Activated CD4-positive, alpha-beta memory T cell treated with anti-CD3 and anti-CD28 coated beads, Interleukin-2, amount 10 ng/mL, durations not matched to agents 7 days and 5 days (primary cell): ENCODE results near the gene DZIP3. TPM values are rescaled to one million over a fixed set of nuclear protein-coding genes. Genes with fewer than 3 reads are reported as not detected.
"Not testable (repeated sequence)": the region's sequence is repeated elsewhere in the genome, so short reads cannot be mapped to it uniquely, and the experiment has no call there.

ENCODE experiments used
- CTCF ChIA-PET: fragments of 350-600 bp; sonication (Branson Sonifier 250); formaldehyde crosslinking; loops from one replicate; lab custom pipeline; 2021; ENCODE audit warnings: antibody characterized with exemption, inconsistent platforms; lab: Charles Lee
- POLR2A ChIA-PET: fragments of 350-600 bp; sonication (Branson Sonifier 250); formaldehyde crosslinking; loops from one replicate; lab custom pipeline; 2021; ENCODE audit warnings: antibody characterized with exemption; lab: Charles Lee
- DNase-seq: peaks from one replicate; pipeline ENCODE4 v3.0.0-alpha.2; 2020
- H3K27ac Mint-ChIP-seq: one replicate; pipeline ENCODE4 v1.8.0; 2021; ENCODE audit warnings: mild to moderate bottlenecking, mixed read lengths
- H3K27me3 Mint-ChIP-seq: one replicate; pipeline ENCODE4 v1.8.0; 2021; ENCODE audit warnings: mixed read lengths
- H3K36me3 Mint-ChIP-seq: one replicate; pipeline ENCODE4 v1.8.0; 2021; ENCODE audit warnings: low read depth, mixed read lengths
- H3K4me1 Mint-ChIP-seq: one replicate; pipeline ENCODE4 v1.8.0; 2021; ENCODE audit warnings: mixed read lengths
- H3K4me3 Mint-ChIP-seq: one replicate; pipeline ENCODE4 v1.8.0; 2021; ENCODE audit warnings: mild to moderate bottlenecking, mixed read lengths
- H3K9me3 Mint-ChIP-seq: one replicate; pipeline ENCODE4 v1.8.0; 2021; ENCODE audit warnings: mixed read lengths
- total RNA-seq, 2 experiments: library from RNA; stranded (reverse); gene quantifications; one replicate each; pipeline ENCODE4 v1.2.3, GENCODE V29; 2021

Gene DZIP3
- total RNA-seq, 2 experiments from 2014 or later, result 16.1 to 17.2 TPM

DNA sequence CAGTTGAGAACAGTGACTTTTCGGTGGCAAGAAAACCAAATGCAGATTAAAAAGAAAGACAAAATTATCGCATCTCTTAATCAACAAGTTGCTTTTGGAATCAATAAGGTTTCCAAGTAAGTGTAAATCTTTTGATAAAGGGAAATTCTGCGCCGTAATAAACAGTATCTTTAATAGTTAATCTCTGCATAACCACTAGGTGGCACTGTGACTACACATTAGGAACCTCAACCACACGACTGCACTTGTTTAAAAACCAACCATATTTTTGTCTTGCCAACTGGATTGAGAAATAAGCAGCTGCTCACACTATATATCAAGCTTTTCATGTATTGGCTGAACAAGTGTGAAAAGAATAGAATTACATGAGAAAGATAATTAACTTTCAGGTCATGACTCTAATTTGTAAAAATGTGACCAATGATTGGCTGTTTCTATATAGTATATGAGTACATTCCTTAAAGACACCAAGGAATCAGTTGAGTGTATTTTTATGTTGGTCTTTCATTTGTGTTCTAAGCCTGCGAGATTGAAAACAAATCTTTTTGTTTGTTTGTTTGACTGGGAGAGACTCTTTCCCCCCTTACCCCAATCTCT is 72.7 kb downstream of the DZIP3 start:
- H3K36me3 Mint-ChIP-seq, result peaks cover 8% of the 10 kb centered on the region
- peaks cover 2% of the 10 kb centered on the region for H3K27me3 Mint-ChIP-seq
- CTCF ChIA-PET, result interaction anchor here (0.6 to 6.2 kb wide), 11 partner anchors 9 to 361 kb away, joined by 3 to 80 read pairs (median 3); no protein-coding TSS in a partner anchor
- POLR2A ChIA-PET, result interaction anchor here (0.6 to 1.5 kb wide), 4 partner anchors 12 to 253 kb away, joined by 4 to 11 read pairs (median 6); partner anchors contain the start of gene DZIP3
- H3K4me1 Mint-ChIP-seq, result peaks cover 16% of the 10 kb centered on the region
- peak; percentile 52 for DNase-seq
- H3K4me3 Mint-ChIP-seq, result no peak overlapping the region
- no peak overlapping the region for H3K27ac Mint-ChIP-seq
- H3K9me3 Mint-ChIP-seq, result no peaks in the 10 kb centered on the region

DNA sequence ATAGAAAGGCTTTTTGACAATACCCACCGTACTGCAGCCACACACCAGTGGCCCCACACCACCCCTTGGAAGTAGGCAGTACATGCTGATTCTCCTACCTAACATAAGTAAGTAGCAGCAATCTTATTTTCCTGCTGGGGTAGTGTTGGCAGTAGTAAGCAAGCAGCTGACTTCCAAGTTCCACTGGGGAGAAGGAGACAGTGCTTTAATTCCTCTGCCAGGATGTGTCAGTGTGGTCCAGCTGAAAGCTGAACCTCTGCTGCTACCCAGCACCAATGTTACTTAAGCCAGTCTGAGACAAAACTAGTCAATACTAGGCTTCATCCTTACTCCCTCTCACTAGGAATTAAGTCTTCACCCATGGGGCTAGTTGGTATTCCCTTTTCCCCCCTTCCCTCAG is 74.7 kb downstream of the DZIP3 start:
- no peak overlapping the region for H3K27ac Mint-ChIP-seq
- H3K4me3 Mint-ChIP-seq, result no peak overlapping the region
- DNase-seq, result no peak
- H3K36me3 Mint-ChIP-seq, result peaks cover 8% of the 10 kb centered on the region
- peaks cover 2% of the 10 kb centered on the region for H3K27me3 Mint-ChIP-seq
- POLR2A ChIA-PET, result interaction anchor here (0.8 to 2.0 kb wide), 2 partner anchors 9 to 75 kb away, joined by 3 to 8 read pairs; partner anchors contain the start of genes CIP2A and DZIP3
- peaks cover 19% of the 10 kb centered on the region for H3K4me1 Mint-ChIP-seq
- CTCF ChIA-PET, result interaction anchor here (0.8 to 6.6 kb wide), 9 partner anchors 15 to 359 kb away, joined by 3 to 80 read pairs (median 5); no protein-coding TSS in a partner anchor
- H3K9me3 Mint-ChIP-seq, result no peaks in the 10 kb centered on the region

DNA sequence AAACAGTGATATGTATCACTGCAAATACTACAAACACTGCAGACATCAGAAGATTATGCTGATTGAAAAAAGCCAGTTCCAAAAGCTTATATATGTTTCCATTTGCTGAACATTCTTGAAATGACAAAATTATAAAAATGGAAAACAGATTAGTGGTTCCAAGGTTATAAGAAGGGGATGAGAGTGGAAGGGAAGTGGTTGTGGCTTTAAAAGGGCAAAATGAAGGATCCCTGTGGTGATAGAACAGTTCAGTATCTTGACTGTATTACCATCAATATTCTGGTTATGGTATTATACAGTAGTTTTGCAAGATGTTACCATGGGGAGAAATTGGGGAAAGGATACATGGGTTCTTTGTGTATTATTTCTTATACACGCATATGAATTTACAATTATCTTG is 77.8 kb downstream of the DZIP3 start:
- ChIA-PET CTCF (interaction anchor here (6.2 to 6.6 kb wide), 2 partner anchors 152 to 248 kb away, joined by 72 to 80 read pairs; no protein-coding TSS in a partner anchor), POLR2A (interaction anchor here (0.6 to 0.8 kb wide), 3 partner anchors 25 to 204 kb away, joined by 3 to 4 read pairs (median 3); no protein-coding TSS in a partner anchor)
- no peak overlapping the region for H3K4me3 Mint-ChIP-seq
- DNase-seq, result no peak
- no peaks in the 10 kb centered on the region for H3K9me3 Mint-ChIP-seq
- peaks cover 17% of the 10 kb centered on the region for H3K4me1 Mint-ChIP-seq
- no peaks in the 10 kb centered on the region for H3K27me3 Mint-ChIP-seq
- H3K27ac Mint-ChIP-seq, result no peak overlapping the region
- peaks cover 9% of the 10 kb centered on the region for H3K36me3 Mint-ChIP-seq

DNA sequence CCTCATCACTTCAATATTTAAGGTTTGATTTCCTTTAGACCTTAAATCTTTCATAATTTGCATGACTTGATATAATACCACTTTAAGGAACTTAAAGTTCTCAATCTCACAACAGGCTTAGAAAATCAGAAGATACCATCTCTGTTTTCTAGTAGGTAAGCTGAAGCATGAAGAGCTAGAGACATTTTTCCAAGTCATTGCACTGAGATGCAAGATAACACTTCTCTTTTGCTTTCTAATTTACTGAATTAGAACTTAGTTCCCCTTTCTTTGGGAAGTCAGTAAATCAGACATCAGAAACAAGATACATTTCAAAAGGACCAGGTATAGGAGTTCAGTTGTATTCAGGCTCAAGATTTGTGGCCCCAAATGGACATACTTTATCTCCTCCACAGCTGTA is 79.7 kb downstream of the DZIP3 start:
- CTCF ChIA-PET, result interaction anchor here (2.4 to 6.6 kb wide), 2 partner anchors 150 to 246 kb away, joined by 9 to 72 read pairs; no protein-coding TSS in a partner anchor
- Mint-ChIP-seq H3K27me3 (no peaks in the 10 kb centered on the region), H3K9me3 (no peaks in the 10 kb centered on the region), H3K4me3 (no peak overlapping the region), H3K36me3 (peaks cover 12% of the 10 kb centered on the region), H3K4me1 (peaks cover 19% of the 10 kb centered on the region), H3K27ac (no peak overlapping the region)
- POLR2A ChIA-PET, result no interaction called here
- DNase-seq, result no peak

DNA sequence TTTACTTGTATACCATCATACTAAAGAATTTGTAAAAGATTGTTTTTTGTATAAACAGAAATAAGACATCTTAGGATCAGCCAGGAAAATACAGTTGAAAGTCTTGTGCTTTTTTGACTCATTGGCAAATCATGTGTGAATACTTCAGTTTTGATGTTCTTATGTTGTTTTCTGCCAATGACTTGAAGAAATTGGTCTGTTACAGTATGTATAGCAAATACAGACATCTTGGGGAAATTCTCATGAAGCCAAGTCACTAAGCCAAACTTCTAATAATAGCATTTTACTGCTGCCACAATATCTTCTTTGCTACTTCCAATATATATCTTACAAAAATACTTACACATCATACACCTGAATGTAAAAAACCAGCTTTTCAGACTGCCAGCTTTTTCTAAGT is 83.2 kb downstream of the DZIP3 start:
- no peak for DNase-seq
- ChIA-PET POLR2A (interaction anchor here (1.1 kb wide), 1 partner anchor 8 kb away, joined by 3 read pairs; no protein-coding TSS in a partner anchor), CTCF (interaction anchor here (0.6 to 3.3 kb wide), 4 partner anchors 146 to 603 kb away, joined by 3 to 14 read pairs (median 6); no protein-coding TSS in a partner anchor)
- H3K27me3 Mint-ChIP-seq, result no peaks in the 10 kb centered on the region
- H3K9me3 Mint-ChIP-seq, result no peaks in the 10 kb centered on the region
- H3K4me1 Mint-ChIP-seq, result peaks cover 3% of the 10 kb centered on the region
- H3K4me3 Mint-ChIP-seq, result no peak overlapping the region
- H3K36me3 Mint-ChIP-seq, result peaks cover 12% of the 10 kb centered on the region
- H3K27ac Mint-ChIP-seq, result no peak overlapping the region

DNA sequence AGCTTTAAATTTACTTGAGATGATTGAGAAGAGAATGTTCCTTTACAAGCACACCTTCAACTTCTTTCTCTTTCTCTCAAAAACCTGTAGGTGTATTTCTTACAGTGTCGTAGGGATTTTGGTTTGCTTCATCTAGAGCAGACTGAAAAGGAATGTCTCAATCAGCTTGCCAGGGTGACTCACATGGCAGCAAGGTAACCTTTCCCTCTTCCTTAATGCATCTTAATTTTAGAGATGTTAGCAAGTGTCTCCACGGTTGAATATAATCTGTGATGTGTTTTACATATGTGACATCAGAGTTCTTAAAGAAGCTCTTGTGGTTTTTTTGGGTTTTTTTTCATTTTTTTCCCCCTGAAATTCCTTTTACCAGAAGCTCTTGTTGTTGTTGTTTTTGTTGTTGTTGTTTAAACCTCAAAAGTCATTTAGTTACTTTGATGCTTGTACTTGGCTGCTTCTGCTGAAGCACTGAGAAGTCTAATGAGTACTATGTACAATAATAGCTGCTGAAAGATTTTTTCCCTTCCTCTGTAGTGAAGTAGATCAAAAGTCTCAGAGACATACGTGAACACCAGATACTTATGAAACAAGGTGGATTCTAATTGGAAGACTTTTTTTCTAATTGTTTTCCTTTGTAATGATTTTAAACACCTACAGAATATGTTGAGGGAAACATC is 84.6 kb downstream of the DZIP3 start:
- Mint-ChIP-seq H3K27ac (no peak overlapping the region), H3K36me3 (peaks cover 14% of the 10 kb centered on the region), H3K4me1 (peaks cover 3% of the 10 kb centered on the region), H3K9me3 (no peaks in the 10 kb centered on the region), H3K4me3 (no peak overlapping the region), H3K27me3 (no peaks in the 10 kb centered on the region)
- POLR2A ChIA-PET, result interaction anchor here (1.1 to 1.2 kb wide), 2 partner anchors 10 to 12 kb away, joined by 3 to 4 read pairs; no protein-coding TSS in a partner anchor
- no peak for DNase-seq
- CTCF ChIA-PET, result interaction anchor here (2.2 to 3.3 kb wide), 2 partner anchors 144 to 241 kb away, joined by 10 to 14 read pairs; no protein-coding TSS in a partner anchor

DNA sequence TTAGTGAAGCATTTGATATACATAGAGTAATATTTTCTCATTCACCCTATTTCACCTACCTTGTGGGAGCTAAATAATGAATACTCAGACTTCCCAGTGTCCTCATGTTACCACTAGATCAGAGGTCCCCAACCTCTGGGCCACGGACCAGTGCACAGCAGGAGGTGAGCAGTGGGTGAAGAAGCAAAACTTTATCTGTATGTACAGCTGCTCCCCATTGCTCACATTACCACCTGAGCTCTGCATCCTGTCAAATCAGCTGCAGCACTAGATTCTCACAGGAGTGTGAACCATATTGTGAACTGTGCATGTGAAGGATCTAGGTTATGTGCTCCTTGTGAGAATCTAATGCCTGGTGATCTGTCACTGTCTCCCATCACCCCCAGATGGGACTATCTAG is 88.3 kb downstream of the DZIP3 start:
- peaks cover 22% of the 10 kb centered on the region for H3K36me3 Mint-ChIP-seq
- no peak overlapping the region for H3K27ac Mint-ChIP-seq
- POLR2A ChIA-PET, result no interaction called here
- no peaks in the 10 kb centered on the region for H3K27me3 Mint-ChIP-seq
- no peak for DNase-seq
- H3K9me3 Mint-ChIP-seq, result no peaks in the 10 kb centered on the region
- CTCF ChIA-PET, result interaction anchor here (0.9 to 1.3 kb wide), 3 partner anchors 15 to 238 kb away, joined by 3 read pairs; no protein-coding TSS in a partner anchor
- peaks cover 3% of the 10 kb centered on the region for H3K4me1 Mint-ChIP-seq
- no peak overlapping the region for H3K4me3 Mint-ChIP-seq

DNA sequence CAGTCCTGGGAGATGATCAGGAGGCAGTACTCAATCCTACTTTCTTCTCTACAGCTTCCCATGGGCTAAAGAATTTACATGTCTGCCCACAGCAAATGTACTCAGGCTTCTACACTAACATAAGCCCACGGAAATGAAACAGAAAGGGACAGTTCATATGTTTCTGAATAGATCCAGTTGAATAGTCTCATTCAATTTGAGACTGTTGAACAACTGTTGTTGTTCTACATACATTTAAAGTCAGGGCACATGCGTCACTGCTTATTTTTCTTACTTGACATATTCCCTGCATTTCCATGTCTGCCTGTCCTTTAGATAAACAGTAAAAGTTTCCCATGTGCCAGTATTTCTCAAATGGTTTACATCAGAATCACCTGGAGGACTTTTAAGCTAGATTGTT is 102.8 kb downstream of the DZIP3 start:
- H3K4me1 Mint-ChIP-seq, H3K27ac Mint-ChIP-seq, H3K27me3 Mint-ChIP-seq, DNase-seq, H3K4me3 Mint-ChIP-seq, CTCF ChIA-PET, H3K9me3 Mint-ChIP-seq: not testable (repeated sequence)
- H3K36me3 Mint-ChIP-seq, result peaks cover 50% of the 10 kb centered on the region
- POLR2A ChIA-PET, result interaction anchor here (0.6 kb wide), 1 partner anchor 25 kb away, joined by 3 read pairs; no protein-coding TSS in a partner anchor

DNA sequence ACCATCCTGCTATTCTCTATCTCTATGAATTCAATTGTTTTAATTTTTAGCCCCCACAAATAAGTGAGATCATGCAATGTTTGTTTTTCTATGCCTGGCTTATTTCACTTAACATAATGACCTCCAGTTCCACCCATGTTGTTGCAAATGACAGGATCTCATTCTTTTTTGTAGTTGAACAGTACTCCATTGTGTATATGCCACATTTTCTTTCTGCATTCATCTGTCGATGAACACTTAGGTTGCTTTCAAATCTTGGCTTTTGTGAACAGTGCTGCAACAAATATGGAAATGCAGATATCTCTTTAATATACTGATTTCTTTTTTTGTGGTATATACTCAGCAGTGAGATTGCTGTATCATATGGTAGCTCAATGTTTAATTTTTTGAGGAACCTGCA is 108.9 kb downstream of the DZIP3 start:
- DNase-seq, result no peak
- Mint-ChIP-seq H3K27me3 (no peaks in the 10 kb centered on the region), H3K4me3 (no peak overlapping the region), H3K9me3 (peaks cover 8% of the 10 kb centered on the region), H3K27ac (no peak overlapping the region), H3K36me3 (peaks cover 11% of the 10 kb centered on the region), H3K4me1 (no peaks in the 10 kb centered on the region)
- ChIA-PET POLR2A (no interaction called here), CTCF (no interaction called here)

DNA sequence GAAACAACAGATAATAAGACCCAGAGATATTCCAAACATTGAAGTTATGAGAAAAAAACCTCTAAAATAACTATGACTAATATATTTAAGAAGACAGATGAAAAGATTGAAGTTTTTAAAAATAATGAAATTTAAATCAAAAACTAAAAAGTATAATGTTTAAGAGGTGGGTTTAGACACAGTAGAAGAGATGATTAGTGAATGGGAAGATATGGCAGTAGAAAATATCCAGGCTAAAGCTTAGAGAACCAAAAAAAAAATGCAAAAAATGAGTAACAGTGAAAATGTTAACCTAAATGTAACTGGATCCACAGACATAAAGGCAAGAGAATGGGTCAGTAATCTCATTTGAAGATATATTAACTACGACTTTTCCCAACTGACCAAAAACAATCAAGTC is 115.5 kb downstream of the DZIP3 start:
- Mint-ChIP-seq H3K4me1 (no peaks in the 10 kb centered on the region), H3K36me3 (no peaks in the 10 kb centered on the region), H3K9me3 (peaks cover 14% of the 10 kb centered on the region), H3K27me3 (no peaks in the 10 kb centered on the region), H3K4me3 (no peak overlapping the region), H3K27ac (no peak overlapping the region)
- DNase-seq, result no peak
- CTCF ChIA-PET, result no interaction called here
- POLR2A ChIA-PET, result no interaction called here

DNA sequence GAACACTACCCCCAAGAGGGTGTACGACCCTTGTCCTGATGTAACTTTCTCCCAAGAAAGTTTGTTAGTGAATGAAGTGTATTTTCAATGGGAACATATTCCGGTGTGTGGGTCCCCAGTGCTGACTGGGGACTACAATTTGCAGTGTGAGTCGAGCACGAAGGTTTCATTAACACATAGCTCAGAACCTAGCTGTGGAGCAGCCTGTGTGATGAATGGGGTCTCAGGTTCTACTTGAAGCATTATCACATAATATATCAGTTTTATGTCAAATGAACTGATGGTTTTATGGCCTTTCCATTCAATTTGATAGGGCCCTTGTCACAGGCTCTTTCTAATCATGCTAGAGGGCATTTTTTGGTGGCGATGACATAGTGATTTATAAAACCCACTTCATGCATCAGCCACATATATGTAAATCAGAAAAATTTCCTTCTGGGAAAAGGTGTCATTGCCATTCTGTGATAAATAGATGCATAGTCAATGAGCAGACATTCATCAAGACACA is 123.5 kb downstream of the DZIP3 start:
- H3K9me3 Mint-ChIP-seq, result no peaks in the 10 kb centered on the region
- ChIA-PET CTCF (no interaction called here), POLR2A (no interaction called here)
- DNase-seq, result no peak
- peaks cover 6% of the 10 kb centered on the region for H3K27me3 Mint-ChIP-seq
- H3K27ac Mint-ChIP-seq, result no peak overlapping the region
- no peaks in the 10 kb centered on the region for H3K4me1 Mint-ChIP-seq
- H3K36me3 Mint-ChIP-seq, result no peaks in the 10 kb centered on the region
- H3K4me3 Mint-ChIP-seq, result no peak overlapping the region

DNA sequence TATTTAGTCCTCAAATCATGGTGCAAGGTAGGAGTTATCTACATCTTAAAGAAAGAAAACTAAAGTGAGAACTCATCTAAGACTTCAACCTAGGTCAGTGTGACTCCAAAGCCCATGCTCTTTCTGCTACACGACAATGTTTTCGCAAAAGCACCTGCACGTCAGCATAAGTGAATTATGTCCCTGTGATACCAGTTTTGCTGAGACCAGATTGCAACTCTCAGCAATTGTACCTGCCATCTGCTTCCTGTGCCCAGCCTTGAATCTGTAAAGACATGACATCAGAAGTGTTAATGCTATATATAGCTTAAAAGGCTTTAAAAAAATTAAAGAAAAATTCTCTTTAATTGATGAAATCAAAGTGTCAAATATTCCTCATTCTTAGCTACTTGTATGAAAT is 124.3 kb downstream of the DZIP3 start:
- DNase-seq, result no peak
- Mint-ChIP-seq H3K27ac (no peak overlapping the region), H3K4me1 (no peaks in the 10 kb centered on the region), H3K27me3 (peaks cover 6% of the 10 kb centered on the region), H3K4me3 (no peak overlapping the region), H3K36me3 (no peaks in the 10 kb centered on the region), H3K9me3 (no peaks in the 10 kb centered on the region)
- ChIA-PET CTCF (no interaction called here), POLR2A (no interaction called here)

DNA sequence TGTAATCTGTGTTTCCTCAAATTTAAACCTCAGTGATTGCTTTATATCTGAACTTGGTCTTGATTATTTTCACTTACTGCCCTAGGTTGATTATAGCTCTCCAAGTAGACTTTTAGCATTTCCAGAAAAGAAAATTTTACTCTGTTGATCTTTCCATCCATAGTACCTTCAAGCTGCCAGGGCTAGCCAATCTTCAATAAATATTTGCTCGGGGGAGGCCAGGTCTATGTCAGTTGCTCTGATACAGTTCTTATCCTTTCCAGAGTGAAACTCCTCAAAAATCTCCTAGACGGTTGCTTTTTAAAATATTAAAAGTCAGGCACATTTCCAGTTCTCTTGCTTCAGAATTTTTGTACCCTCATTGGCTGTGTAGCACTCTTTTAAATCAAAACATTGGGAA is 128.9 kb downstream of the DZIP3 start:
- peaks cover 6% of the 10 kb centered on the region for H3K27me3 Mint-ChIP-seq
- H3K4me1 Mint-ChIP-seq, result peaks cover 2% of the 10 kb centered on the region
- DNase-seq, result no peak
- CTCF ChIA-PET, result no interaction called here
- H3K27ac Mint-ChIP-seq, result no peak overlapping the region
- H3K4me3 Mint-ChIP-seq, result no peak overlapping the region
- no peaks in the 10 kb centered on the region for H3K36me3 Mint-ChIP-seq
- POLR2A ChIA-PET, result no interaction called here
- peaks cover 9% of the 10 kb centered on the region for H3K9me3 Mint-ChIP-seq
